H1 (cell line): Measurements from ENCODE around the gene ABCA6. TPM values are rescaled to one million over a fixed set of nuclear protein-coding genes. Genes with fewer than 3 reads are reported as not detected.

ENCODE experiments used
- CTCF ChIA-PET: fragments of 300-600 bp; sonication (Branson Sonifier 250); formaldehyde crosslinking; loops from one replicate; lab custom pipeline; 2021; ENCODE audit not compliant: partially characterized antibody; lab: Charles Lee
- POLR2A ChIA-PET: fragments of 300-600 bp; sonication (Branson Sonifier 250); formaldehyde crosslinking; loops from one replicate; lab custom pipeline; 2021; ENCODE audit warnings: inconsistent platforms; ENCODE audit not compliant: partially characterized antibody; lab: Charles Lee
- DNase-seq, 2 experiments: peaks; one replicate each; pipeline versions ENCODE4 v3.0.0 to v3.0.0-alpha.2; 2010 to 2022; ENCODE audit warnings: low spot score in 2 of 2, low read depth in 1 of 2, mixed read lengths in 1 of 2
- FAIRE-seq: peaks from 2 replicates; lab custom pipeline; 2011; peaks lifted over from hg19 to GRCh38; lab: Jason Lieb, UNC
- H2AFZ ChIP-seq: 2 replicates; pipeline ENCODE4 v1.8.1; 2012; ENCODE audit warnings: low read length, inconsistent platforms
- H2AK5ac ChIP-seq: 2 replicates; pipeline ENCODE4 v1.6.1; 2013; ENCODE audit warnings: low read depth, low read length
- H2BK120ac ChIP-seq: replicated peaks from 2 replicates; pipeline ENCODE3; 2013; ENCODE audit warnings: low read depth, low read length, inconsistent platforms
- H2BK12ac ChIP-seq: 2 replicates; pipeline ENCODE4 v1.6.1; 2013; ENCODE audit warnings: low read depth, low read length
- H2BK15ac ChIP-seq: 2 replicates; pipeline ENCODE4 v1.6.1; 2013; ENCODE audit warnings: low read length
- H2BK20ac ChIP-seq: 2 replicates; pipeline ENCODE4 v1.6.1; 2013; ENCODE audit warnings: low read length
- H2BK5ac ChIP-seq: 2 replicates; pipeline ENCODE4 v1.6.1; 2013; ENCODE audit warnings: low read depth, low read length
- H3K14ac ChIP-seq: 2 replicates; pipeline ENCODE4 v1.6.1; 2013; ENCODE audit warnings: inconsistent platforms; ENCODE audit not compliant: insufficient read length
- H3K18ac ChIP-seq: 2 replicates; pipeline ENCODE4 v1.6.1; 2013; ENCODE audit warnings: low read length; ENCODE audit errors: extremely low read depth
- H3K23ac ChIP-seq: 2 replicates; pipeline ENCODE4 v1.6.1; 2013; ENCODE audit warnings: inconsistent platforms; ENCODE audit not compliant: insufficient read length
- H3K23me2 ChIP-seq: 2 replicates; pipeline ENCODE4 v1.6.1; 2013; ENCODE audit warnings: low read depth, low read length
- H3K27ac ChIP-seq: 2 replicates; pipeline ENCODE4 v1.6.1; 2011; ENCODE audit warnings: low read depth, low read length, inconsistent platforms
- H3K27me3 ChIP-seq, 4 experiments: replicated peaks in 1 of 4; 1 replicate in 1 of 4; 2 replicates in 3 of 4; pipeline versions ENCODE4 v1.6.1 to v1.8.1; 2011 to 2013; ENCODE audit warnings: low read length in 3 of 4, mild to moderate bottlenecking in 3 of 4, inconsistent platforms in 2 of 4, mixed read lengths in 2 of 4, moderate library complexity in 1 of 4; ENCODE audit not compliant: control insufficient read depth in 3 of 4, insufficient read depth in 3 of 4; ENCODE audit errors: extremely low read depth in 1 of 4
- H3K36me3 ChIP-seq, 4 experiments: 2 replicates each; pipeline versions ENCODE4 v1.6.1 to v1.8.1; 2011 to 2013; ENCODE audit warnings: mild to moderate bottlenecking in 4 of 4, low read length in 3 of 4, moderate library complexity in 2 of 4, control low read depth in 1 of 4, inconsistent platforms in 1 of 4; ENCODE audit not compliant: insufficient read depth in 4 of 4, control insufficient read depth in 2 of 4
- H3K4ac ChIP-seq: replicated peaks from 2 replicates; pipeline ENCODE3; 2013; ENCODE audit warnings: low read length, low read depth, mixed read lengths, inconsistent platforms; ENCODE audit not compliant: insufficient read length
- H3K4me1 ChIP-seq, 4 experiments: replicated peaks in 1 of 4; 1 replicate in 1 of 4; 2 replicates in 3 of 4; pipeline versions ENCODE4 v1.6.1 to v1.8.1; 2011 to 2013; ENCODE audit warnings: low read length in 3 of 4, inconsistent platforms in 2 of 4, mixed read lengths in 1 of 4; ENCODE audit not compliant: insufficient read depth in 4 of 4, control insufficient read depth in 3 of 4
- H3K4me2 ChIP-seq, 2 experiments: 2 replicates each; pipeline versions ENCODE4 v1.6.1 to v1.8.1; 2011 to 2013; ENCODE audit warnings: low read depth in 2 of 2, low read length in 2 of 2, control low read depth in 1 of 2, inconsistent platforms in 1 of 2, mild to moderate bottlenecking in 1 of 2; ENCODE audit not compliant: insufficient read depth in 1 of 2
- H3K4me3 ChIP-seq, 4 experiments: fragments of 200-600, 300-600 bp in 1 of 4; sonication (generic), shearing (Covaris generic), sonication (Bioruptor Twin) in 1 of 4; 2 replicates each; pipeline versions ENCODE4 v1.5.1 to v1.8.1; 2011 to 2016; ENCODE audit warnings: low read length in 4 of 4, low read depth in 3 of 4, control low read depth in 2 of 4, inconsistent platforms in 2 of 4, mild to moderate bottlenecking in 2 of 4, mixed read lengths in 1 of 4, moderate library complexity in 1 of 4; ENCODE audit not compliant: insufficient read depth in 2 of 4; ENCODE audit errors: extremely low read depth in 1 of 4
- H3K56ac ChIP-seq: replicated peaks from 2 replicates; pipeline ENCODE3; 2013; ENCODE audit warnings: low read depth, mild to moderate bottlenecking, mixed read lengths, low read length, inconsistent platforms; ENCODE audit not compliant: insufficient read length
- H3K79me1 ChIP-seq: 2 replicates; pipeline ENCODE4 v1.6.1; 2013; ENCODE audit warnings: low read depth, low read length, control low read depth
- H3K79me2 ChIP-seq, 2 experiments: 2 replicates each; pipeline versions ENCODE4 v1.6.1 to v1.8.1; 2012 to 2013; ENCODE audit warnings: low read length in 2 of 2, mild to moderate bottlenecking in 2 of 2, inconsistent platforms in 1 of 2; ENCODE audit not compliant: insufficient read depth in 2 of 2, control insufficient read depth in 1 of 2
- H3K9ac ChIP-seq, 4 experiments: replicated peaks in 1 of 4; 1 replicate in 1 of 4; 2 replicates in 3 of 4; pipeline versions ENCODE4 v1.6.1 to v1.8.1; 2011 to 2013; ENCODE audit warnings: low read depth in 3 of 4, low read length in 3 of 4, control low read depth in 2 of 4, mild to moderate bottlenecking in 2 of 4, moderate library complexity in 2 of 4, inconsistent platforms in 1 of 4; ENCODE audit errors: extremely low read depth in 1 of 4
- H3K9me3 ChIP-seq, 2 experiments: 2 replicates each; pipeline versions ENCODE4 v1.6.1 to v1.8.1; 2012 to 2013; ENCODE audit warnings: mild to moderate bottlenecking in 2 of 2, moderate library complexity in 2 of 2, control low read depth in 1 of 2, inconsistent platforms in 1 of 2, low read depth in 1 of 2, low read length in 1 of 2, mixed read lengths in 1 of 2; ENCODE audit not compliant: insufficient read depth in 2 of 2
- H4K20me1 ChIP-seq, 2 experiments: replicated peaks in 1 of 2; 2 replicates each; pipeline versions ENCODE3 to v1.8.1; 2011 to 2013; ENCODE audit warnings: inconsistent platforms in 2 of 2, low read length in 2 of 2, mild to moderate bottlenecking in 1 of 2; ENCODE audit not compliant: insufficient read depth in 2 of 2, control insufficient read depth in 1 of 2
- H4K5ac ChIP-seq: 2 replicates; pipeline ENCODE4 v1.6.1; 2013; ENCODE audit warnings: low read length, low read depth, mixed read lengths, inconsistent platforms; ENCODE audit not compliant: insufficient read length
- H4K8ac ChIP-seq: 2 replicates; pipeline ENCODE4 v1.8.0; 2013; ENCODE audit warnings: mild to moderate bottlenecking, moderate library complexity, low read length, inconsistent platforms; ENCODE audit not compliant: insufficient read depth; ENCODE audit errors: extremely low read depth
- H4K91ac ChIP-seq: replicated peaks from 2 replicates; pipeline ENCODE3; 2013; ENCODE audit warnings: low read length, mixed read lengths, inconsistent platforms; ENCODE audit not compliant: insufficient read length
- SIX5 ChIP-seq: IDR thresholded peaks from 2 replicates; pipeline ENCODE4 v1.6.1; 2011; ENCODE audit warnings: mild to moderate bottlenecking, low read depth, low read length
- WGBS, 2 experiments: shearing (Covaris generic) in 1 of 2; methylation state at CpG; one replicate each; pipeline versions ENCODE4 v1.1.6 to v1.1.7; 2013 to 2015; ENCODE audit warnings: low lambda C conversion rate in 2 of 2, mixed read lengths in 2 of 2, inconsistent platforms in 1 of 2, low coverage in 1 of 2, missing lambda C conversion rate in 1 of 2; ENCODE audit not compliant: insufficient replicate concordance in 2 of 2, insufficient coverage in 1 of 2, insufficient read length in 1 of 2; ENCODE audit errors: extremely low coverage in 1 of 2, missing lambda C conversion rate in 1 of 2; 5-methylcytosine and 5-hydroxymethylcytosine counted together
- polyA plus RNA-seq, 7 experiments: library from polyadenylated mRNA; depleted of rRNA in 3 of 7; stranded (reverse) in 5 of 7; unstranded in 2 of 7; fragments of >200 nt in 5 of 7; fragments of 200-250 nt in 2 of 7; gene quantifications; 1 replicate in 5 of 7; 2 replicates in 1 of 7; 4 replicates in 1 of 7; pipeline versions ENCODE4 v1.2.1 to v1.2.3, GENCODE V29; 2011 to 2013; ENCODE audit warnings: missing spikeins in 2 of 7, mixed read lengths in 2 of 7
- total RNA-seq: library from RNA; stranded (reverse); fragmentation: NEBNext Ultra II Directional; extraction: Animal tissue kit (Norgen Biotek cat#: 25700); gene quantifications from 2 replicates; pipeline ENCODE4 v1.2.1, GENCODE V29; 2021

ABCA6 gene
- total and polyA plus RNA-seq, 2 of the 8 experiments (the other 6 are each of a cell fraction or from before 2014, with no cell fraction given), result not detected

GRCh38 chr17:69042308-69042707 is 99.4 kb downstream of the ABCA6 start:
- H3K79me1 ChIP-seq, result no peaks in the 10 kb centered on the region
- no peak overlapping the region for H3K18ac ChIP-seq
- CTCF ChIA-PET, result interaction anchor here (1.7 kb wide), 1 partner anchor 202 kb away, joined by 3 read pairs; no protein-coding TSS in a partner anchor
- H4K8ac ChIP-seq, result no peak overlapping the region
- no peak overlapping the region for H3K9ac ChIP-seq
- WGBS, 2 experiments, result 94% methylated on average over 5 of the region's 5 CpGs; no CpG with 5 or more reads in 1 of the 2 experiments
- no peaks in the 10 kb centered on the region for H3K9me3 ChIP-seq
- no peaks in the 10 kb centered on the region for H3K4me1 ChIP-seq
- no peak overlapping the region for H2BK120ac ChIP-seq
- no peak overlapping the region for H3K27ac ChIP-seq
- no peaks in the 10 kb centered on the region for H4K20me1 ChIP-seq
- H3K23ac ChIP-seq, result no peak overlapping the region
- no peak for TF ChIP-seq SIX5
- TF ChIP-seq, all 59 proteins: peak for 0
- Histone ChIP-seq H3K4me3 (no peak overlapping the region), H4K91ac (no peak overlapping the region), H2BK12ac (no peak overlapping the region), H3K4ac (no peak overlapping the region), H4K5ac (no peak overlapping the region), H2BK5ac (no peak overlapping the region), H3K56ac (no peak overlapping the region), H2BK20ac (no peak overlapping the region), H3K4me2 (no peak overlapping the region), H3K23me2 (no peaks in the 10 kb centered on the region), H3K14ac (no peak overlapping the region), H2AFZ (no peak overlapping the region), H3K79me2 (no peaks in the 10 kb centered on the region), H2AK5ac (no peak overlapping the region), H3K27me3 (no peaks in the 10 kb centered on the region), H3K36me3 (no peaks in the 10 kb centered on the region), H2BK15ac (no peak overlapping the region)
- DNase-seq (no peak), FAIRE-seq (no peak)
- POLR2A ChIA-PET, result no interaction called here
